Thyroid gland (tissue), 4 donors: Measurements from ENCODE around the gene TBC1D22B.
"Not testable (repeated sequence)": the region's sequence is repeated elsewhere in the genome, so short reads cannot be mapped to it uniquely, and the experiment has no call there.

Source experiments
- CTCF ChIP-seq, 6 experiments: fragments of 200-600 bp in 3 of 6; fragments of 450-650 bp in 3 of 6; sonication (generic) in 3 of 6; IDR thresholded peaks; one replicate each; pipeline ENCODE4 v1.5.1; 2016 to 2019; ENCODE audit warnings: antibody characterized with exemption in 6 of 6, mild to moderate bottlenecking in 2 of 6, inconsistent platforms in 1 of 6, moderate library complexity in 1 of 6
- POLR2A ChIP-seq, 2 donors: fragments of 450-650 bp; IDR thresholded peaks; one replicate each; pipeline ENCODE4 v1.6.1; 2017; ENCODE audit warnings: antibody characterized with exemption in 2 of 2, mild to moderate bottlenecking in 2 of 2, moderate library complexity in 1 of 2

- TF ChIP-seq CTCF, POLR2A (IDR thresholded peaks at IDR 0.05): not testable (repeated sequence)
Measured at GRCh38 chr6:37330345-37330744, 72.8 kb downstream of the TBC1D22B start.
